ENCODE data around the gene IFIT3.
"Not testable (repeated sequence)": the region's sequence is repeated elsewhere in the genome, so short reads cannot be mapped to it uniquely, and the experiment has no call there.

IFIT3 gene

DNA sequence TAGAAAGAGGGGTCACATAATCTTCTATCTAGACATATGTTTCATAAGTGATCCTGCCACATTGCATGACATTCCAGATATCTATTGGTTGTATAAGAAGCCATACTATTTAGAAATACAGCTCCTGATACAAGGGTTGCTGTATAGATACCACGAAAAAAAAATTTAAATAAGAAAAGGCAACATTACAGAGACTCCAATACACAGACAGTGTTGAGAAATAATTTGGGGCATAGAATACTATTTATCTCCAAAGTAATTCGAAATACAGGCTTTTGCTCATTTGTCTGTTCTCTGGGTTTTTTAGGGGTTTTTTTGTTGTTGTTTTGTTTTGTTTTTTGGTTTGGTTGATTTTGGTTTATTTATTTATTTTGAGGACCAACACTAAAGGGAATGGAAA lies 23.4 kb upstream of the IFIT3 start:
- no peak for DNase-seq

DNA sequence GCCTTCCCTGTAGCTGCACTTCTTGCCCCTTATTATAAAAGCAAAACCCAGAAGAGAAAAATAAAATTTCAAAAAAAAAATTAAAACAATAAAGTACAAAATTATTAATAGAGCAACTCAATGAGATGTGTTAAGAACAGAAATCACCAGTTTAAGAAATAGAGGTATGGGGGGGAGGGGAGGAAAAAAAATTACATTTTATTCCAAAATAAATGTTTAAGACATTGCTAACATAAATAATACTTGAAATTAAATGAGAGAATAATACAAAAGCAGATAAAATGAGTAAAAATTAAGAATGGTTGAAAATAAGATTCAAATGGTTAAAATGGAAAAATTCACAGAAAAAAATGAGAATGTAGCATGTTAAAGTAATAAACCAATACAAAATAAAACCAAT lies 22.9 kb upstream of the IFIT3 start:
- DNase-seq: no peak

DNA sequence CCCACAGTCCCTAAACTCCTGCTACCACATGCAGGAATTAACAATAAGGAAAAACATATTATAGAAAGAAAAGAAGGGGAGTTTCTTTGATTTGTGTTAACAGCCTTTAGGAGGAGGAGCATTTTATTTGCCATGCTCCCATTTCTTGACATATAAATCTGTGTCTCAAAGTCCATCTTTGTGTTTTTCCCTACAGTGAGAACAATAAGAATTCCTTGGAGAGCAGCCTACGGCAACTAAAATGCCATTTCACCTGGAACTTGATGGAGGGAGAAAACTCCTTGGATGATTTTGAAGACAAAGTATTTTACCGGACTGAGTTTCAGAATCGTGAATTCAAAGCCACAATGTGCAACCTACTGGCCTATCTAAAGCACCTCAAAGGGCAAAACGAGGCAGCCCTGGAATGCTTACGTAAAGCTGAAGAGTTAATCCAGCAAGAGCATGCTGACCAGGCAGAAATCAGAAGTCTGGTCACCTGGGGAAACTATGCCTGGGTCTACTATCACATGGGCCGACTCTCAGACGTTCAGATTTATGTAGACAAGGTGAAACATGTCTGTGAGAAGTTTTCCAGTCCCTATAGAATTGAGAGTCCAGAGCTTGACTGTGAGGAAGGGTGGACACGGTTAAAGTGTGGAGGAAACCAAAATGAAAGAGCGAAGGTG lies 21.9 kb upstream of the IFIT3 start:
- DNase-seq: no peak

DNA sequence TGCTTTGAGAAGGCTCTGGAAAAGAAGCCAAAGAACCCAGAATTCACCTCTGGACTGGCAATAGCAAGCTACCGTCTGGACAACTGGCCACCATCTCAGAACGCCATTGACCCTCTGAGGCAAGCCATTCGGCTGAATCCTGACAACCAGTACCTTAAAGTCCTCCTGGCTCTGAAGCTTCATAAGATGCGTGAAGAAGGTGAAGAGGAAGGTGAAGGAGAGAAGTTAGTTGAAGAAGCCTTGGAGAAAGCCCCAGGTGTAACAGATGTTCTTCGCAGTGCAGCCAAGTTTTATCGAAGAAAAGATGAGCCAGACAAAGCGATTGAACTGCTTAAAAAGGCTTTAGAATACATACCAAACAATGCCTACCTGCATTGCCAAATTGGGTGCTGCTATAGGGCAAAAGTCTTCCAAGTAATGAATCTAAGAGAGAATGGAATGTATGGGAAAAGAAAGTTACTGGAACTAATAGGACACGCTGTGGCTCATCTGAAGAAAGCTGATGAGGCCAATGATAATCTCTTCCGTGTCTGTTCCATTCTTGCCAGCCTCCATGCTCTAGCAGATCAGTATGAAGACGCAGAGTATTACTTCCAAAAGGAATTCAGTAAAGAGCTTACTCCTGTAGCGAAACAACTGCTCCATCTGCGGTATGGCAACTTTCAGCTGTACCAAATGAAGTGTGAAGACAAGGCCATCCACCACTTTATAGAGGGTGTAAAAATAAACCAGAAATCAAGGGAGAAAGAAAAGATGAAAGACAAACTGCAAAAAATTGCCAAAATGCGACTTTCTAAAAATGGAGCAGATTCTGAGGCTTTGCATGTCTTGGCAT lies 21.1 kb upstream of the IFIT3 start:
- no peak for DNase-seq

GRCh38 chr10:89307269-89307577 lies 20.6 kb upstream of the IFIT3 start:
- DNase-seq: no peak

- DNase-seq: no peak
Measured at GRCh38 chr10:89308266-89308665, 19.5 kb upstream of the IFIT3 start.

- no peak for DNase-seq
Measured at GRCh38 chr10:89308736-89309135, 19.1 kb upstream of the IFIT3 start.

- DNase-seq: no peak
Measured at GRCh38 chr10:89309156-89310055, 18.4 kb upstream of the IFIT3 start.

- no peak for DNase-seq
Measured at GRCh38 chr10:89310056-89310893, 17.5 kb upstream of the IFIT3 start.

GRCh38 chr10:89312973-89313372 lies 14.8 kb upstream of the IFIT3 start:
- no peak for DNase-seq

DNA sequence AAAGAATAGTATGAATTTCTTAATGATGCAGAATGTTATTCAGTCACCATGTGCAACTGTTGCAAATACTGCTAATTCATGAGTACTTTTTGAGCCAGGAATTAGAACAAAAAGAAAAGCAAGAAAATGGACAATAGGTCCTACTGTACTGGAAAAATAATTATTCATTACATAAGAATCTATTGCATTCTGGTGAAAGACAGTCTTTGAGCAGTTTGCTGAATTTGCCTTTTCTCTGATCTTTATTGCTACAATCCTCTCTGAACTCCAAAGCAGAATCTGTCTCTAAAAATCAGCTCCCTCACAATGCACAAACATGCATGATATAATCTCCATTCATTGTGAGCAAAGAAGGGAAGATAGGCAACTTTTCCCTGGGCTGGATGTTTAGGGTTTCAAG lies 13.1 kb upstream of the IFIT3 start:
- no peak for DNase-seq

- DNase-seq: not testable (repeated sequence)
Measured at GRCh38 chr10:89318047-89318446, 9.8 kb upstream of the IFIT3 start.

- DNase-seq: not testable (repeated sequence)
Measured at GRCh38 chr10:89325081-89325480, 2.7 kb upstream of the IFIT3 start.

DNA sequence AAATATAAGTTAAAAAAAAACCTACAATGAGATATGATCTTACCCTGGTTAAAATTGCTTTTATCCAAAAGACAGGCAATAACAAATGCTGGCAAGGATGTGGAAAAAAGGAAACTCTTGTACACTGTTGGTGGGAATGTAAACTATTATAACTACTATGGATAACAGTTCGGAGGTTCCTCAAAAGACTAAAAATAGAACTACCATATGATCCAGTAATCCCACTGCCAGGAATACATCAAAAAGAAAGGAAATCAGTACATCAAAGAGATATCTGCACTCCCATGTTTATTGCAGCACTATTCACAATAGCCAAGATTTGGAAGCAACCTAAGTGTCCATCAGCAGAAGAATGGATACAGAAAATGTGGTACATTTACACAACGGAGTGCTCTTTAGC lies 1.9 kb upstream of the IFIT3 start:
- not testable (repeated sequence) for DNase-seq

- no peak for DNase-seq
Measured at GRCh38 chr10:89329151-89329550, 1.4 kb downstream of the IFIT3 start.

DNA sequence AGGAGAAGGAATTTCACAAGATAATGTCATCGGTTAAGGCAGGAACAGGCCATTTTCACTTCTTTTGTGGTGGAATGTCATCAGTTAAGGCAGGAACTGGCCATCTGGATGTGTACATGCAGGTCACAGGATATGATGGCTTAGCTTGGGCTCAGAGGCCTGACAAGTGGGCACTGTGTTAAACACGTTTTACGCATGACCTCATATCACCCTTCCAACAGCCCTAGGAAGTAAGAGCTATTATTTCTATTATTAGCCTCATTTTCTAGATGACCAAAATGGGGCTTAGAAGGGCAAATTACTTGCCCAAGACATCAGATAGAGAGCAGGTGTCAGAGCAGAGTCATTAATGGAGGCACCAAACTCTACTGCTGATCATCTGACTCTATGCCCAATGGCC lies 2.2 kb downstream of the IFIT3 start:
- not testable (repeated sequence) for DNase-seq

DNA sequence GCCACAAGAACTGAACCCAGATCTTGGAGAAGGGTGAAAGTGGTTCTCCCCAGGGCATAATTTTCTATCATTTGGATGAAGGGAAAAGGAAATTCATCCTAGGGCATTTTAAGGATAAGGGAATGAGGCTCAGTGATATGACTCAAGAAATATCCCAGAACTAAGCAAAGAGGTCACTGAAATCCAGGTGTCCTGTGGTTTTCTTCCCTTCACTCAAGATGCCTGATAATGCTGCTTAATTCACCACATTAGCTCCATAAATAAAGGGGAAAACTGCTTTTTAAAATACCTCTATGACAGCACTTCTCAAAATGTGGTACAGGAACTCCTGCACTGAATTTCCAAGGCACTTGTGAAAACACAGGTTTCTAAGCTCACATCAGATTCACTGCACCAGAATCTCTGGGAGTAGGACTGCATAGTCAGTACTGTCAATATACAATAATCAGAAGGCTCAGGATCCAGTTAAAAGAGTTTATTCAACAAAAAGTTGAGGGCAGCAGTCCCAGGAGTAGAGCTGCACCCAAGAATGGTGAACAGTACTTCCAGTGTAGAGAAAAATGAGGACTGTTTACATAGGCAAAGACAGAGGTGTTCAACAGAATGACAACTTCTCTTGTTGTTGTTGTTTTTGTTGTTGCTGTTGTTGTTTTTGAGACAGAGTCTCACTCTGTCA lies 2.9 kb downstream of the IFIT3 start:
- no peak for DNase-seq

GRCh38 chr10:89331487-89332122 lies 3.8 kb downstream of the IFIT3 start:
- not testable (repeated sequence) for DNase-seq

- DNase-seq: no peak
Measured at GRCh38 chr10:89332123-89332633, 4.4 kb downstream of the IFIT3 start.

GRCh38 chr10:89335226-89335625 lies 7.4 kb downstream of the IFIT3 start:
- DNase-seq: no peak

GRCh38 chr10:89336241-89336640 lies 8.4 kb downstream of the IFIT3 start:
- no peak for DNase-seq

Data from COR-L47 (cell line).